GM12892 (cell line): ENCODE data around the gene IFI44L.

Experiments
- POLR2AphosphoS5 ChIP-seq: IDR thresholded peaks from 2 replicates; pipeline ENCODE4 v1.6.1; 2011; ENCODE audit warnings: low read depth, low read length, control low read depth
- TAF1 ChIP-seq: IDR thresholded peaks from 2 replicates; pipeline ENCODE4 v1.6.1; 2011; ENCODE audit warnings: low read depth, mild to moderate bottlenecking, control low read depth, low read length, borderline replicate concordance

GRCh38 chr1:78630600-78630999, 10.4 kb downstream of the IFI44L start:
- TF ChIP-seq POLR2AphosphoS5: no peak
- no peak for TF ChIP-seq TAF1
